Measurements from ENCODE around the gene DCAF7.

DCAF7 gene

GRCh38 chr17:63595132-63595531 is 44.9 kb downstream of the DCAF7 start:
- DNase-seq: no peak

GRCh38 chr17:63596856-63597586 is 46.7 kb downstream of the DCAF7 start:
- peak; percentile 19 for DNase-seq

- DNase-seq: no peak
Observed at GRCh38 chr17:63598281-63598680, 48.0 kb downstream of the DCAF7 start.

GRCh38 chr17:63600569-63601438 is 50.5 kb downstream of the DCAF7 start, which contains the start of gene TACO1:
Gene TACO1, plus strand, starts transcription at chr17:63600895. Its CDS starts 189 bp downstream, at chr17:63601084.
- DNase-seq: peak; percentile 90

GRCh38 chr17:63601439-63602371 is 51.4 kb downstream of the DCAF7 start:
- DNase-seq: peak; percentile 76

GRCh38 chr17:63609816-63610573 is 59.7 kb downstream of the DCAF7 start:
- DNase-seq: no peak

- no peak for DNase-seq
Observed at GRCh38 chr17:63610854-63611253, 60.6 kb downstream of the DCAF7 start.

GRCh38 chr17:63611354-63611753 is 61.1 kb downstream of the DCAF7 start:
- no peak for DNase-seq

GRCh38 chr17:63613663-63614062 is 63.4 kb downstream of the DCAF7 start:
- DNase-seq: no peak

GRCh38 chr17:63621229-63621683 is 71.0 kb downstream of the DCAF7 start:
- DNase-seq: no peak

- peak; percentile 100 for DNase-seq
Observed at GRCh38 chr17:63621684-63622573, 71.7 kb downstream of the DCAF7 start, which contains the start of gene MAP3K3. Gene MAP3K3, plus strand, starts transcription at chr17:63622417. Its CDS starts 343 bp downstream, at chr17:63622760.

GRCh38 chr17:63622574-63623390 is 72.5 kb downstream of the DCAF7 start:
- peak; percentile 74 for DNase-seq

- peak; percentile 41 for DNase-seq
Observed at GRCh38 chr17:63623786-63624530, 73.7 kb downstream of the DCAF7 start.

- no peak for DNase-seq
Observed at GRCh38 chr17:63624531-63624880, 74.2 kb downstream of the DCAF7 start.

GRCh38 chr17:63626551-63627180 is 76.4 kb downstream of the DCAF7 start:
- DNase-seq: no peak

- no peak for DNase-seq
Observed at GRCh38 chr17:63629627-63630026, 79.3 kb downstream of the DCAF7 start.

GRCh38 chr17:63631062-63631461 is 80.8 kb downstream of the DCAF7 start:
- no peak for DNase-seq

- DNase-seq: no peak
Observed at GRCh38 chr17:63631626-63632025, 81.3 kb downstream of the DCAF7 start.

GRCh38 chr17:63633742-63634141 is 83.5 kb downstream of the DCAF7 start:
- no peak for DNase-seq

Measured in hematopoietic multipotent progenitor cell treated with erythropoietin and hydrocortisone succinate and interleukin-3 and kit ligand, for 6 days (in vitro differentiated cells).